B cell (primary cell): ENCODE data around the gene KCTD18.

ENCODE experiments used
- CTCF ChIP-seq: fragments of 200-600 bp; IDR thresholded peaks from one replicate; pipeline ENCODE4 v1.8.0; 2022; ENCODE audit warnings: antibody characterized with exemption, mild to moderate bottlenecking
- EZH2 ChIP-seq: IDR thresholded peaks from 2 replicates; pipeline ENCODE4 v1.6.1; 2012; ENCODE audit warnings: borderline replicate concordance, low read depth, mild to moderate bottlenecking, moderate library complexity, low read length; ENCODE audit not compliant: insufficient read depth, poor library complexity, severe bottlenecking

GRCh38 chr2:200470230-200470629, 39.6 kb downstream of the KCTD18 start:
- TF ChIP-seq CTCF, result no peak
- no peak for TF ChIP-seq EZH2
